Measurements from ENCODE around the gene TMEM235.

GRCh38 chr17:78219396-78220150 lies 11.9 kb upstream of the TMEM235 start:
- TF ChIP-seq CTCF (IDR thresholded peaks at IDR 0.05; ENCODE audit: extremely low read depth in 1 of 2, insufficient read depth in 1 of 2, low read depth in 1 of 2, low read length in 2 of 2): no peak
- TF ChIP-seq POLR2AphosphoS5 (IDR thresholded peaks at IDR 0.05; ENCODE audit: insufficient read depth, low read depth, low read length): no peak
- no peak for TF ChIP-seq FOS (IDR thresholded peaks at IDR 0.05; ENCODE audit: borderline replicate concordance, insufficient read depth, low read length)
- TF ChIP-seq EZH2 (IDR thresholded peaks at IDR 0.05; ENCODE audit: borderline replicate concordance, low read depth, low read length, severe bottlenecking): no peak
- no peak for TF ChIP-seq POLR2A (IDR thresholded peaks at IDR 0.05; ENCODE audit: low read depth, low read length)
- TF ChIP-seq, protein P1, sequence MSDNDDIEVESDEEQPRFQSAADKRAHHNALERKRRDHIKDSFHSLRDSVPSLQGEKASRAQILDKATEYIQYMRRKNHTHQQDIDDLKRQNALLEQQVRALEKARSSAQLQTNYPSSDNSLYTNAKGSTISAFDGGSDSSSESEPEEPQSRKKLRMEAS (IDR thresholded peaks at IDR 0.05; ENCODE audit: insufficient read depth, insufficient read length): no peak
- TF ChIP-seq JUN (IDR thresholded peaks at IDR 0.05; ENCODE audit: borderline replicate concordance, insufficient read depth, insufficient read length, low read depth): no peak
